ENCODE results near the gene FCF1. TPM values are rescaled to one million over a fixed set of nuclear protein-coding genes. Genes with fewer than 3 reads are reported as not detected.
A peak's percentile ranks its signal among the peaks of the same experiment; 100 is the strongest.

FCF1 gene
- total RNA-seq, 1 donor from 2014 or later, result 10.0 TPM

DNA sequence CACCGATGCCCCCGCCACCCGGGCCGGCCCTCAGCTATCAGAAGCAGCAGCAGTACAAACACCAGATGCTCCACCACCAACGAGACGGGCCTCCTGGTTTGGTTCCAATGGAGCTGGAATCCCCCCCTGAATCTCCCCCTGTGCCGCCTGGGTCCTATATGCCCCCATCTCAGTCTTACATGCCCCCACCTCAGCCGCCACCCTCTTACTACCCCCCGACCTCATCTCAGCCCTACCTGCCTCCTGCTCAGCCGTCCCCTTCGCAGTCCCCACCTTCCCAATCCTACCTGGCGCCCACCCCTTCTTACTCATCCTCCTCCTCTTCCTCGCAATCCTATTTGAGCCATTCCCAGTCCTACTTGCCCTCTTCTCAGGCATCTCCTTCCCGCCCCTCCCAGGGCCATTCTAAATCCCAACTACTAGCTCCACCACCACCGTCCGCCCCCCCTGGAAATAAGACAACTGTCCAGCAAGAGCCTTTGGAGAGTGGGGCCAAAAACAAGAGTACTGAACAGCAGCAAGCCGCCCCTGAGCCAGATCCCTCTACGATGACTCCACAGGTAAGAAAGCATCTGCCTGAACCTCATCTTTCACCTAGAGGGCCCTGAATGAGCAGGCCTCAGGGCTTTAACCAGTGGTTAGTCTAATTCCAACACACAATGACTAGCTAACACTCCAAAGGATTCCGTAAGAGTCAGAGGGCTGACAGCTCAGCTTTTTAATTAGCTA lies 51.0 kb downstream of the FCF1 start:
- DNase-seq (ENCODE audit: low spot score in 2 of 2), result peak in 1 of 2 donors; percentile 63
- intact Hi-C loops (cut with DNase I), result loop anchor here (2.0 kb wide), 2 partner anchors 51 to 153 kb away; partner anchors contain the start of genes AREL1 and FCF1
- TF ChIP-seq, protein P1, sequence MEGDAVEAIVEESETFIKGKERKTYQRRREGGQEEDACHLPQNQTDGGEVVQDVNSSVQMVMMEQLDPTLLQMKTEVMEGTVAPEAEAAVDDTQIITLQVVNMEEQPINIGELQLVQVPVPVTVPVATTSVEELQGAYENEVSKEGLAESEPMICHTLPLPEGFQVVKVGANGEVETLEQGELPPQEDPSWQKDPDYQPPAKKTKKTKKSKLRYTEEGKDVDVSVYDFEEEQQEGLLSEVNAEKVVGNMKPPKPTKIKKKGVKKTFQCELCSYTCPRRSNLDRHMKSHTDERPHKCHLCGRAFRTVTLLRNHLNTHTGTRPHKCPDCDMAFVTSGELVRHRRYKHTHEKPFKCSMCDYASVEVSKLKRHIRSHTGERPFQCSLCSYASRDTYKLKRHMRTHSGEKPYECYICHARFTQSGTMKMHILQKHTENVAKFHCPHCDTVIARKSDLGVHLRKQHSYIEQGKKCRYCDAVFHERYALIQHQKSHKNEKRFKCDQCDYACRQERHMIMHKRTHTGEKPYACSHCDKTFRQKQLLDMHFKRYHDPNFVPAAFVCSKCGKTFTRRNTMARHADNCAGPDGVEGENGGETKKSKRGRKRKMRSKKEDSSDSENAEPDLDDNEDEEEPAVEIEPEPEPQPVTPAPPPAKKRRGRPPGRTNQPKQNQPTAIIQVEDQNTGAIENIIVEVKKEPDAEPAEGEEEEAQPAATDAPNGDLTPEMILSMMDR (IDR thresholded peaks at IDR 0.05), result no peak
- H3K4me3 ChIP-seq, result peak overlapping the region; percentile 73 to 100
- peaks cover 0 to 10% of the 10 kb centered on the region in 2 donors for H3K4me1 ChIP-seq
- H3K36me3 ChIP-seq, result no peaks in the 10 kb centered on the region
- peak overlapping the region; percentile 70 to 94 for H3K27ac ChIP-seq
- H3K27me3 ChIP-seq, result no peaks in the 10 kb centered on the region
- no peaks in the 10 kb centered on the region for H3K9me3 ChIP-seq

DNA sequence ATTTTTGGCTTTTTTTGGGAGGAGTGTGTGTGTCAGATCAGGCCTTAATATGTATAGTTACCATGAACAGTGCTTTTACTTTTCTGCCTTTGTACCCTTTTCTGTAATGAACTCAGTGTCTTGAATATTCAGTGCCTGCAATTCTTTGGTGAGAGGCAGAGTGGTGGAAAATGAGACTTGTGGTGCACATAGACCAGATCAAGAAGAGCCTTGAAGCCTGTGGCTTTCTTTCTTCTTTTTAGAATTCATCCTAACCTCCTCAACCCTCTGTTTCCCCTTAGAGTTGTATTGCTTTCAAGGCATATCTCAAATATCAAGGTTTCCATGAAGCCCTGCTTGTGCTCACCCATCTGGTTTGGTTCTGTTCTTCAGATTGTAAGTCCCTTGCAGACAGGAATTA lies 52.8 kb downstream of the FCF1 start:
- no peak for DNase-seq (ENCODE audit: low spot score in 2 of 2)
- TF ChIP-seq, protein P1 (IDR thresholded peaks at IDR 0.05), result no peak
- Histone ChIP-seq H3K36me3 (no peaks in the 10 kb centered on the region), H3K9me3 (no peaks in the 10 kb centered on the region), H3K4me3 (peak overlapping the region; percentile 26 to 73), H3K27me3 (no peaks in the 10 kb centered on the region), H3K4me1 (peaks cover 0 to 10% of the 10 kb centered on the region in 2 donors), H3K27ac (no peak overlapping the region)
- intact Hi-C loops (cut with DNase I), result no loop called here

DNA sequence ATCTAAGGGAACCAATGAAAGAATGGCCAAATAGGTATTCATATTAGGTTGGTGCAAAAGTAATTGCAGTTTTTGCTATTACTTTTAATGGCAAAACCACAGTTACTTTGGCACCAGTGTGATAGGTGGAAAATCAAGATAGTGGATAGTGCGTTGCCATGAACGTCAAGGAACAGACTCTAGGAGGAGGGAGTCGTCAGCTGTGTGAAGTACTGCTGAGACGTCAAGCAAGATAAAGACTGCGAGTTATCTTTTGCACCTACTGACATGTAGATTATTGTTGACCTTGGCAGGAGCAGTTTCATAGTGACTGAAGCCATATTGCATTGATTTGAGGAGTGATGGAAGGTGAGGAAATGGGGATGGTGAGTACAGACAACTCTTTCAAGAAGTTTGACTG lies 58.5 kb downstream of the FCF1 start:
- H3K27me3 ChIP-seq, result no peaks in the 10 kb centered on the region
- no peak overlapping the region for H3K4me3 ChIP-seq
- TF ChIP-seq, protein P1 (IDR thresholded peaks at IDR 0.05), result no peak
- H3K36me3 ChIP-seq, result no peaks in the 10 kb centered on the region
- intact Hi-C loops (cut with DNase I), result no loop called here
- no peaks in the 10 kb centered on the region for H3K9me3 ChIP-seq
- H3K27ac ChIP-seq, result no peak overlapping the region
- H3K4me1 ChIP-seq, result peaks cover 0 to 1% of the 10 kb centered on the region in 2 donors
- DNase-seq (ENCODE audit: low spot score in 2 of 2), result no peak

DNA sequence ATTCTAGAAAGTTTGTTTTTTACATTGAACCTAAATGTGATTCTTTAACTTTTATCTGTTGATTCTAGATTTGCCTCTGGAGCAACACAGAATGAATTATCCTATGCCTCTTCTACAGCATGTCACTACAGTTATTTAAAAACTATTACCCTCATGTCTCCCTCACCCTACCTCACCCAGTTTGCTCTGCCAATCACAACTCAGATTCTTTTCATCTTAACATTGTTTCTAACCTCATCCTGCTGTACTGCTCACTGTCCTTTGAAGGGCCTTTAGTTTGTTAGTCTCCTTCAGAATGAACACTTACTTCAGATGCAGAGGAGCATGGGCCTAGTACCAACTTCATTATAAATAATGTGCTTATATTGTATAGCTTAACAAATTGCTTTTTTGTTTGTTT lies 71.7 kb downstream of the FCF1 start:
- intact Hi-C loops (cut with DNase I), result no loop called here
- no peaks in the 10 kb centered on the region for H3K27me3 ChIP-seq
- no peak for DNase-seq (ENCODE audit: low spot score in 2 of 2)
- TF ChIP-seq, protein P1 (IDR thresholded peaks at IDR 0.05), result no peak
- H3K27ac ChIP-seq, result no peak overlapping the region
- peaks cover 58 to 59% of the 10 kb centered on the region in 2 donors for H3K36me3 ChIP-seq
- no peaks in the 10 kb centered on the region for H3K4me1 ChIP-seq
- no peak overlapping the region for H3K4me3 ChIP-seq
- H3K9me3 ChIP-seq, result no peaks in the 10 kb centered on the region

DNA sequence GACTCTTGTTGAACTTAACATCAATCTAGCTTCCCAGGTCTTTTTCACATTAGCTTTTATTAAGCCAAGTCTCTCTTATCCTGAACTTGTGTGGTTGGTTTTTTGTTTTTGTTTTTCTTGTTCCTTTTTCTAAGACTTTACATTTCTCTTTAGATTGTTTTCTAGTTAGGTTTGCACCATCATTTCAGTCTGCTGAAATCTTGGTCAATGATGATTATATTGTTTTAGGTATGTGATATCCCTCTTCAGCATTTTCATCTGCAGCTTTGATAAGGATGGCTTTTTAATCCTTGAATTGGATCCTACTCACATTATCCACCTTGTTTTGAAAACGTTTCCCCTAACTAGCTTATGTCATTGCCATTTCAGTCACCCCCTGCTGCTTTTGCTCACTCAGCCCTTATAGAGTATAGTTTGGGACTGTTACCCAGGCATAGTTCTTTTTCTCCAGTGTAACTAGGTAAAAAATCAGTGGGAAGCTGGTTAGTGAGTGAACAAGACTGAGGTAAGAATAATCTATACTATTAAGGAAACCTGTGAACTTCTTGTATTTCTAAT lies 72.2 kb downstream of the FCF1 start:
- TF ChIP-seq, protein P1 (IDR thresholded peaks at IDR 0.05), result no peak
- Histone ChIP-seq H3K9me3 (no peaks in the 10 kb centered on the region), H3K27me3 (no peaks in the 10 kb centered on the region), H3K36me3 (peaks cover 53 to 54% of the 10 kb centered on the region in 2 donors), H3K4me3 (no peak overlapping the region), H3K4me1 (no peaks in the 10 kb centered on the region), H3K27ac (no peak overlapping the region)
- no peak for DNase-seq (ENCODE audit: low spot score in 2 of 2)
- intact Hi-C loops (cut with DNase I), result no loop called here
